Activated CD8-positive, alpha-beta T cell treated with anti-CD3 and anti-CD28 coated beads, Interleukin-2, amount 10 ng/mL, durations not matched to agents 7 days and 5 days (primary cell): ENCODE results near the gene RTL9. TPM values are rescaled to one million over a fixed set of nuclear protein-coding genes. Genes with fewer than 3 reads are reported as not detected.
A peak's percentile ranks its signal among the peaks of the same experiment; 100 is the strongest.
"Not testable (repeated sequence)": the region's sequence is repeated elsewhere in the genome, so short reads cannot be mapped to it uniquely, and the experiment has no call there.

Source experiments
- ATAC-seq: fragments of 150-1000 bp; cut with Tn5 transposase; one replicate; pipeline ENCODE4 v1.10.0; 2021; ENCODE audit warnings: moderate library complexity
- CTCF ChIA-PET: fragments of 350-600 bp; sonication (Branson Sonifier 250); formaldehyde crosslinking; loops from one replicate; lab custom pipeline; 2021; ENCODE audit warnings: antibody characterized with exemption; lab: Charles Lee
- POLR2A ChIA-PET: fragments of 350-600 bp; sonication (Branson Sonifier 250); formaldehyde crosslinking; loops from one replicate; lab custom pipeline; 2021; ENCODE audit warnings: antibody characterized with exemption; lab: Charles Lee
- DNase-seq: peaks from one replicate; pipeline ENCODE4 v3.0.0-alpha.2; 2020
- H3K27ac Mint-ChIP-seq: one replicate; pipeline ENCODE4 v1.8.0; 2021; ENCODE audit warnings: mild to moderate bottlenecking, mixed read lengths
- H3K27me3 Mint-ChIP-seq: one replicate; pipeline ENCODE4 v1.8.0; 2021; ENCODE audit warnings: low read depth, mixed read lengths
- H3K36me3 Mint-ChIP-seq: one replicate; pipeline ENCODE4 v1.8.0; 2021; ENCODE audit warnings: low read depth, mixed read lengths
- H3K4me1 Mint-ChIP-seq: one replicate; pipeline ENCODE4 v1.8.0; 2021; ENCODE audit warnings: low read depth, mixed read lengths
- H3K4me3 Mint-ChIP-seq: one replicate; pipeline ENCODE4 v1.8.0; 2021; ENCODE audit warnings: mild to moderate bottlenecking, mixed read lengths
- H3K9me3 Mint-ChIP-seq: one replicate; pipeline ENCODE4 v1.8.0; 2022; ENCODE audit warnings: mixed read lengths; ENCODE audit not compliant: insufficient read depth
- total RNA-seq, 2 experiments: library from RNA; stranded (reverse); gene quantifications; one replicate each; pipeline ENCODE4 v1.2.3, GENCODE V29; 2021

The RTL9 gene
- total RNA-seq, 2 experiments from 2014 or later = not detected

GRCh38 chrX:110397904-110398303 lies 39.3 kb downstream of the RTL9 start:
- Mint-ChIP-seq H3K4me1 (no peaks in the 10 kb centered on the region), H3K4me3 (no peak overlapping the region), H3K9me3 (no peaks in the 10 kb centered on the region), H3K27me3 (no peaks in the 10 kb centered on the region), H3K36me3 (no peaks in the 10 kb centered on the region), H3K27ac (no peak overlapping the region)
- no peak for DNase-seq
- no peak for ATAC-seq
- ChIA-PET CTCF (no interaction called here), POLR2A (no interaction called here)

DNA sequence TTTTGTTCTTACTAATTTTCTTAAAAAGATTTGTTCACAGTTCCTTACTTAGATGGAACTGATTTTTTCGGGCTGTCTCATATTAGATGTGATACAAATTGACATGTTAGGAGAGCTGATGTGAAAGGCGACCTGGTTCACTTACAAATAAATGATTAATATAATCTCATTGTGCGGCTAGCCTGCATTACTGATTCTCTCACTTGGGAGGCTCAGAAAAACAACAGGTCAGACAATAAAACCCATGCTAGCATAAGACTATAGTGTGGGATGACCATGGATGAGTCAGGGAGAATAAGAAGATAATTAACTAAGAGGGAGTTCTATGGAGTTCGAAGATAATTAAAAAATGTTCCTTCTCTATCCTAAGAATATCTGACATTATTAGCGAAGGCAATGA lies 40.8 kb downstream of the RTL9 start:
- DNase-seq (no peak), ATAC-seq (no peak)
- POLR2A ChIA-PET = no interaction called here
- H3K9me3 Mint-ChIP-seq = no peaks in the 10 kb centered on the region
- no peak overlapping the region for H3K4me3 Mint-ChIP-seq
- H3K27ac Mint-ChIP-seq = no peak overlapping the region
- CTCF ChIA-PET = no interaction called here
- no peaks in the 10 kb centered on the region for H3K36me3 Mint-ChIP-seq
- no peaks in the 10 kb centered on the region for H3K4me1 Mint-ChIP-seq
- no peaks in the 10 kb centered on the region for H3K27me3 Mint-ChIP-seq

GRCh38 chrX:110399966-110400365 lies 41.3 kb downstream of the RTL9 start:
- H3K4me1 Mint-ChIP-seq = no peaks in the 10 kb centered on the region
- no peaks in the 10 kb centered on the region for H3K9me3 Mint-ChIP-seq
- DNase-seq (no peak), ATAC-seq (no peak)
- H3K36me3 Mint-ChIP-seq = no peaks in the 10 kb centered on the region
- no peak overlapping the region for H3K4me3 Mint-ChIP-seq
- ChIA-PET POLR2A (no interaction called here), CTCF (no interaction called here)
- no peak overlapping the region for H3K27ac Mint-ChIP-seq
- no peaks in the 10 kb centered on the region for H3K27me3 Mint-ChIP-seq

GRCh38 chrX:110401135-110401534 lies 42.5 kb downstream of the RTL9 start:
- POLR2A ChIA-PET = no interaction called here

DNA sequence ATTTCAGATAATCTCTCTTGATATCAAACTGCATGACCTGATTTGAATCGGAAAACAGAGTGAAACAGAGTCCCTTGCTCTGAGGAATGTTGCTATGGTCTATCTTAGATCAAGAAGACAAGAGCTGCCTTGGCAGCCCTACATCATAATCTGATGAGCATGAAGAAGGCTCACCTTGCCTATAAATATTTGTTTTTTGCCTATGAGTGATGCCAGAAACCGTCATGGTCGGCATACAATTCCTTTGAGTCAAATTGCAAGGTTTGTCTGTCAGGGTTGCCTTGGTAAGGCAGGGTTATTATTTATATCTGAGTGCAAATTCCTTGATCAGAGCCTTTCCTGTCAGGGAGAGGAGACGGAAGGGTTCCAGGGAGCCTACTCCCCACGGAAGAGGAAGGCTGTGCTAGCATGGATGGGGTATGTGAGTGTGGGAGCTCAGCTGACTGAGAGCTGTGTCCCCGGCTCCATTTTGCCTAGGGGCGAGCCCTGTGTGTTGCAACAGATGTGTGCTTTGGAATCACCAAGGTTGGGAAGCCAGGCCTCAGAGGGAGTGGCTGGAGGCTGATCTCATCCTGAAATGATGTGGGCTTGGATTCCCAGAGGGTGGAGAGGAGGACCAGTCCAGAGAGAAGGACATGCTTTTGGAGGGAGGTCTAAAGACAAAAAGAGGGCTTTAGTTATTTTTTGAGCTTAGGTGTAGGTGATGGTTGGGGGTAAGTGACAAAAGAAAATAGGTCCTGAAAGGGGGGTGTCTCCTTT lies 43.6 kb downstream of the RTL9 start:
- Mint-ChIP-seq H3K9me3 (no peaks in the 10 kb centered on the region), H3K27ac (no peak overlapping the region), H3K4me1 (no peaks in the 10 kb centered on the region), H3K27me3 (no peaks in the 10 kb centered on the region), H3K4me3 (no peak overlapping the region), H3K36me3 (no peaks in the 10 kb centered on the region)
- no peak for DNase-seq
- POLR2A ChIA-PET = no interaction called here
- no peak for ATAC-seq
- CTCF ChIA-PET = interaction anchor here (0.9 to 1.8 kb wide), 3 partner anchors 10 to 242 kb away, joined by 3 to 8 read pairs (median 4); no protein-coding TSS in a partner anchor

More at GRCh38 chrX:110401135-110401534, 42.5 kb downstream of the RTL9 start:
- ATAC-seq (no peak), DNase-seq (no peak)
- H3K4me1 Mint-ChIP-seq = no peaks in the 10 kb centered on the region
- no peak overlapping the region for H3K4me3 Mint-ChIP-seq
- CTCF ChIA-PET = no interaction called here
- no peaks in the 10 kb centered on the region for H3K27me3 Mint-ChIP-seq
- H3K27ac Mint-ChIP-seq = no peak overlapping the region
- no peaks in the 10 kb centered on the region for H3K9me3 Mint-ChIP-seq
- H3K36me3 Mint-ChIP-seq = no peaks in the 10 kb centered on the region

DNA sequence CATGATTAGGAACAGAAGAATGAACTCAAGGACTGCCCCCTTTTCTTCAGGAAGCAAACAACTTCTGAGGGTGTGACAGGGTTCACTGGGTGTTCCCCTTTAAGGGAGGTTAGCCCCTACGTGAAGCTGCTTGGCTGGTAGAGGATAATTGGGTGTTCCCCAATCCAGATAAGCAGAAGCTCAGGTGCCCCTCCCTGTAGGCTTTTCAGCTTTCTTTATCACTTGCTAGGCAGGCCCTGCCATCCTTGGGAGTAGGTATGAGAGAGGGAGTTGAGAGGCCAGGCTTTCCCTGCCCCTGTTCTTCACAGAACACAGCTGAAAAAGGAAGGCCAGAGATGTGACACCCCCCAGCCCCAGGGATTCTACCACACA lies 44.2 kb downstream of the RTL9 start:
- Mint-ChIP-seq H3K9me3 (no peaks in the 10 kb centered on the region), H3K36me3 (no peaks in the 10 kb centered on the region), H3K4me3 (no peak overlapping the region), H3K4me1 (no peaks in the 10 kb centered on the region), H3K27me3 (no peaks in the 10 kb centered on the region), H3K27ac (no peak overlapping the region)
- ChIA-PET CTCF (interaction anchor here (0.9 to 1.8 kb wide), 3 partner anchors 9 to 243 kb away, joined by 3 to 8 read pairs (median 4); no protein-coding TSS in a partner anchor), POLR2A (no interaction called here)
- DNase-seq (no peak), ATAC-seq (no peak)

GRCh38 chrX:110403441-110404238 lies 45.0 kb downstream of the RTL9 start:
- Mint-ChIP-seq H3K27ac (no peak overlapping the region), H3K27me3 (no peaks in the 10 kb centered on the region), H3K9me3 (no peaks in the 10 kb centered on the region), H3K4me1 (no peaks in the 10 kb centered on the region), H3K36me3 (no peaks in the 10 kb centered on the region), H3K4me3 (no peak overlapping the region)
- POLR2A ChIA-PET = no interaction called here
- no peak for ATAC-seq
- no peak for DNase-seq
- CTCF ChIA-PET = interaction anchor here (1.8 kb wide), 1 partner anchor 243 kb away, joined by 8 read pairs; no protein-coding TSS in a partner anchor

GRCh38 chrX:110404376-110404775 lies 45.7 kb downstream of the RTL9 start:
- ATAC-seq (no peak), DNase-seq (no peak)
- no peaks in the 10 kb centered on the region for H3K27me3 Mint-ChIP-seq
- H3K4me3 Mint-ChIP-seq = no peak overlapping the region
- H3K9me3 Mint-ChIP-seq = no peaks in the 10 kb centered on the region
- CTCF ChIA-PET = interaction anchor here (1.4 kb wide), 1 partner anchor 248 kb away, joined by 4 read pairs; no protein-coding TSS in a partner anchor
- no peaks in the 10 kb centered on the region for H3K4me1 Mint-ChIP-seq
- H3K36me3 Mint-ChIP-seq = no peaks in the 10 kb centered on the region
- POLR2A ChIA-PET = no interaction called here
- H3K27ac Mint-ChIP-seq = no peak overlapping the region

- CTCF ChIA-PET = interaction anchor here (0.7 to 2.8 kb wide), 3 partner anchors 245 to 260 kb away, joined by 3 to 11 read pairs (median 8); no protein-coding TSS in a partner anchor
- H3K4me3 Mint-ChIP-seq, DNase-seq, POLR2A ChIA-PET, H3K9me3 Mint-ChIP-seq, H3K27me3 Mint-ChIP-seq, ATAC-seq, H3K4me1 Mint-ChIP-seq, H3K27ac Mint-ChIP-seq, H3K36me3 Mint-ChIP-seq: not testable (repeated sequence)
Observed at GRCh38 chrX:110406250-110406649, 47.6 kb downstream of the RTL9 start.

DNA sequence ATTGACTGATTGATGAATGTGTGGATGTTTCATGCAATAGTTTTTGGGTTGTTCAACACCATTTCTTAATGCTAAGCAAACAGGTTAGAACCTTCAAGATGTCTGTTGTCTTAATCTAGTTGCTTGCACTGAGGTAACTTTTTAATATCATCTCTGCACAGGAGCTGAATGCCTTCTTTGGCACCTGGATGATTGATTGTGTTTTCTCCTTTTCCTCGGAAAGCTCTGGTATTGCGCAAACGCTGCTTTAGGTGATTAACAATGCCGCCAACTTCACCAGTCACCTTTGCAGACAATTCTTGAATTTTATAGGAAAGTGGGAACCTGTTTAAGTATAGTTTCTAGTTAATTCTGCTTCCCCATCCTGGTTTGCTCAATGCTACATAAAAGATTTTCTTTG lies 48.2 kb downstream of the RTL9 start:
- DNase-seq (no peak), ATAC-seq (no peak)
- no peak overlapping the region for H3K4me3 Mint-ChIP-seq
- H3K36me3 Mint-ChIP-seq = no peaks in the 10 kb centered on the region
- H3K27ac Mint-ChIP-seq = no peak overlapping the region
- CTCF ChIA-PET = interaction anchor here (1.0 to 7.2 kb wide), 6 partner anchors 11 to 260 kb away, joined by 3 to 162 read pairs (median 8); no protein-coding TSS in a partner anchor
- H3K9me3 Mint-ChIP-seq = no peaks in the 10 kb centered on the region
- no peaks in the 10 kb centered on the region for H3K4me1 Mint-ChIP-seq
- H3K27me3 Mint-ChIP-seq = no peaks in the 10 kb centered on the region
- POLR2A ChIA-PET = no interaction called here

DNA sequence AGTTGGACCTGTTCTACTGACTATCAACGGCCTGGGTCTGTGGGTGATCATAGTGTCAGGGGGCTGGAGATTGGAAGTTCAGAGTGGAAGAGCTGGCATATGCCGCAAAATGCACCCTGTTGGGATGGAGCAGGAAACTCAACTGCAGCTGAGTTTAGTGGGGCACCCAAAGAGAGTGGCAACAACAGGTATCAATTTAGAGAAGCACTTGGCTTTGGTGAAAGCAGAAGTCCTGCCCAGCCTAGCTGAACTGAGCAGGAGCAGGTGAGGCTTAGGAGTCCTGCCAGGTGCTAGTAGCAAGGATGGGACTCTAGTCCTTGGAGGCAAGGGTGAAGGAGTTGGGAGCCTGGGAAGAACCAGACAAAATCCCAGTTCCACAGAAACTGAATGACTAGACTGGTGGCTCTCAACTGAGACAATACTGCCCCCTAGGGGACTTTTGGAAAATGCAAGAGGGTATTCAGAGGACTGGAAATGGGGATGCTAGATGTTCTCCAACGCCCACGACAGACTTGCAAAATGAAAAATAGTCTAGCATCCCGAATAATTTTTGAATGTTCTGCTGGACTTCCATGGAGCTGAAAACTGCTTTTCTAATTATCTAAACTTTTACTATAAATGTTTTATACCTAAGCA lies 49.4 kb downstream of the RTL9 start:
- H3K4me1 Mint-ChIP-seq = no peaks in the 10 kb centered on the region
- ChIA-PET POLR2A (no interaction called here), CTCF (interaction anchor here (0.7 to 7.2 kb wide), 13 partner anchors 10 to 261 kb away, joined by 3 to 162 read pairs (median 4); no protein-coding TSS in a partner anchor)
- no peak overlapping the region for H3K27ac Mint-ChIP-seq
- no peak overlapping the region for H3K4me3 Mint-ChIP-seq
- H3K36me3 Mint-ChIP-seq = no peaks in the 10 kb centered on the region
- ATAC-seq (no peak), DNase-seq (peak; percentile 48)
- peaks cover 5% of the 10 kb centered on the region for H3K27me3 Mint-ChIP-seq
- no peaks in the 10 kb centered on the region for H3K9me3 Mint-ChIP-seq
